CD4-positive, alpha-beta T cell treated with Interleukin-6 for 4 hours (primary cell): Measurements from ENCODE around the gene CEMIP2.
"Not testable (repeated sequence)": the region's sequence is repeated elsewhere in the genome, so short reads cannot be mapped to it uniquely, and the experiment has no call there.

ENCODE experiments used
- DNase-seq: peaks from one replicate; pipeline ENCODE4 v3.0.0-alpha.2; 2020; ENCODE audit warnings: mixed read lengths

Gene CEMIP2

GRCh38 chr9:71768388-71769174, at the start of gene CEMIP2:
CEMIP2 (minus strand) TSS chr9:71768513; CDS start chr9:71750373, 18,140 bp downstream.
- peak; percentile 93 for DNase-seq

- no peak for DNase-seq
Observed at GRCh38 chr9:71816916-71817451, 48.7 kb upstream of the CEMIP2 start.

- no peak for DNase-seq
Observed at GRCh38 chr9:71814815-71815214, 46.5 kb upstream of the CEMIP2 start.

- DNase-seq = no peak
Observed at GRCh38 chr9:71814226-71814625, 45.9 kb upstream of the CEMIP2 start.

GRCh38 chr9:71812385-71812784, 44.1 kb upstream of the CEMIP2 start:
- DNase-seq = no peak

GRCh38 chr9:71808068-71808467, 39.8 kb upstream of the CEMIP2 start:
- DNase-seq = no peak

GRCh38 chr9:71806901-71807307, 38.6 kb upstream of the CEMIP2 start:
- DNase-seq = peak; percentile 68

- not testable (repeated sequence) for DNase-seq
Observed at GRCh38 chr9:71805096-71805495, 36.8 kb upstream of the CEMIP2 start.

- DNase-seq = no peak
Observed at GRCh38 chr9:71801826-71802225, 33.5 kb upstream of the CEMIP2 start.

GRCh38 chr9:71797266-71797665, 29.0 kb upstream of the CEMIP2 start:
- no peak for DNase-seq

- no peak for DNase-seq
Observed at GRCh38 chr9:71796100-71796767, 27.9 kb upstream of the CEMIP2 start.

GRCh38 chr9:71795097-71795813, 26.9 kb upstream of the CEMIP2 start:
- DNase-seq = peak; percentile 39

GRCh38 chr9:71793386-71794105, 25.2 kb upstream of the CEMIP2 start:
- DNase-seq = no peak

- no peak for DNase-seq
Observed at GRCh38 chr9:71791875-71792274, 23.6 kb upstream of the CEMIP2 start.

GRCh38 chr9:71790296-71790695, 22.0 kb upstream of the CEMIP2 start:
- no peak for DNase-seq

- peak; percentile 90 for DNase-seq
Observed at GRCh38 chr9:71783120-71783523, 14.8 kb upstream of the CEMIP2 start.

GRCh38 chr9:71781391-71781790, 13.1 kb upstream of the CEMIP2 start:
- DNase-seq = no peak

- no peak for DNase-seq
Observed at GRCh38 chr9:71780953-71781352, 12.6 kb upstream of the CEMIP2 start.

GRCh38 chr9:71778085-71778484, 9.8 kb upstream of the CEMIP2 start:
- no peak for DNase-seq

GRCh38 chr9:71774920-71775319, 6.6 kb upstream of the CEMIP2 start:
- DNase-seq = no peak

GRCh38 chr9:71772726-71773125, 4.4 kb upstream of the CEMIP2 start:
- no peak for DNase-seq

- DNase-seq = no peak
Observed at GRCh38 chr9:71770170-71770569, 1.9 kb upstream of the CEMIP2 start.
